GM12878 (cell line): Measurements from ENCODE around the gene GDA.

Source experiments
- EP300 ChIP-seq, 2 experiments: fragments of 150-350 bp in 1 of 2; IDR thresholded peaks; 2 replicates each; pipeline ENCODE4 v1.6.1; 2011 to 2012; ENCODE audit warnings: low read depth in 2 of 2, low read length in 2 of 2, borderline replicate concordance in 1 of 2, improper control_type of control experiment in 1 of 2, inconsistent platforms in 1 of 2; ENCODE audit not compliant: control insufficient read depth in 1 of 2
- MYB ChIP-seq: fragments of 150-350 bp; IDR thresholded peaks from 2 replicates; pipeline ENCODE4 v1.6.1; 2014; ENCODE audit warnings: mild to moderate bottlenecking, low read depth, low read length, borderline replicate concordance
- POLR2A ChIP-seq: IDR thresholded peaks from 2 replicates; pipeline ENCODE4 v1.6.1; 2011; ENCODE audit warnings: low read depth, mild to moderate bottlenecking, low read length
- POLR2AphosphoS2 ChIP-seq: IDR thresholded peaks from 2 replicates; pipeline ENCODE4 v1.6.1; 2011; ENCODE audit warnings: low read depth, mild to moderate bottlenecking, low read length, improper control_type of control experiment, moderate library complexity
- TF ChIP-seq, protein P1 (sequence below), 3 experiments: IDR thresholded peaks in 2 of 3; conservative IDR thresholded peaks in 1 of 3; 2 replicates each; pipeline ENCODE4 v1.5.1; 2011; ENCODE audit warnings: low read depth in 3 of 3, low read length in 3 of 3, mild to moderate bottlenecking in 3 of 3, control low read depth in 2 of 3, moderate library complexity in 2 of 3, inconsistent platforms in 1 of 3, mixed read lengths in 1 of 3; ENCODE audit not compliant: control insufficient read depth in 2 of 3, insufficient read depth in 1 of 3; ENCODE audit errors: extremely low read depth in 1 of 3
- TF ChIP-seq, protein P2 (sequence below): IDR thresholded peaks from 2 replicates; pipeline ENCODE4 v1.6.1; 2012; ENCODE audit warnings: mild to moderate bottlenecking, low read depth, low read length

DNA sequence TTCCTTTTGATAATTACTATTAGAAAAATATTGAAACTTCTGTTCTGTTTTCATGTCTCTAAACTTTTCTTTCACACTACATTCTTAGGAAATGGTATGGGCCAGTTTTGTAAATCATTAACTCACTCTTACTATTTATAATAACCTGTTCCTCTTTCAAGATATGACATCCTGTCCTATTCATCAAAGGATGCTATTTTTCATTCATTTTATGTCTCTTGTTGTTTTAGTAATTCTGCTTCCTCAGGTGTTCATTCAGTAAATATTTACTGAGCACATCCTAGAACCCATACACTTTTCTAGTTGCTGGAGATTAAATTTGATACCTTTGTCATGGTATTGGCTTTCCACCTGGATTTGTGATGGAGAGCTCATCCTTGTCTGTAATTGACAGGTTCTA lies 58.0 kb downstream of the GDA start:
- TF ChIP-seq, protein P1, sequence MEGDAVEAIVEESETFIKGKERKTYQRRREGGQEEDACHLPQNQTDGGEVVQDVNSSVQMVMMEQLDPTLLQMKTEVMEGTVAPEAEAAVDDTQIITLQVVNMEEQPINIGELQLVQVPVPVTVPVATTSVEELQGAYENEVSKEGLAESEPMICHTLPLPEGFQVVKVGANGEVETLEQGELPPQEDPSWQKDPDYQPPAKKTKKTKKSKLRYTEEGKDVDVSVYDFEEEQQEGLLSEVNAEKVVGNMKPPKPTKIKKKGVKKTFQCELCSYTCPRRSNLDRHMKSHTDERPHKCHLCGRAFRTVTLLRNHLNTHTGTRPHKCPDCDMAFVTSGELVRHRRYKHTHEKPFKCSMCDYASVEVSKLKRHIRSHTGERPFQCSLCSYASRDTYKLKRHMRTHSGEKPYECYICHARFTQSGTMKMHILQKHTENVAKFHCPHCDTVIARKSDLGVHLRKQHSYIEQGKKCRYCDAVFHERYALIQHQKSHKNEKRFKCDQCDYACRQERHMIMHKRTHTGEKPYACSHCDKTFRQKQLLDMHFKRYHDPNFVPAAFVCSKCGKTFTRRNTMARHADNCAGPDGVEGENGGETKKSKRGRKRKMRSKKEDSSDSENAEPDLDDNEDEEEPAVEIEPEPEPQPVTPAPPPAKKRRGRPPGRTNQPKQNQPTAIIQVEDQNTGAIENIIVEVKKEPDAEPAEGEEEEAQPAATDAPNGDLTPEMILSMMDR (IDR thresholded peaks at IDR 0.05 in 2 of 3, conservative IDR thresholded peaks at IDR 0.05 in 1 of 3; ENCODE audit: control insufficient read depth in 2 of 3, extremely low read depth in 1 of 3, insufficient read depth in 1 of 3, low read depth in 3 of 3, low read length in 3 of 3) = no peak
- TF ChIP-seq EP300 (IDR thresholded peaks at IDR 0.05; ENCODE audit: borderline replicate concordance in 1 of 2, control insufficient read depth in 1 of 2, low read depth in 2 of 2, low read length in 2 of 2) = no peak; a peak in 1 of 4 replicates
- TF ChIP-seq POLR2A = no peak
- TF ChIP-seq, protein P2, sequence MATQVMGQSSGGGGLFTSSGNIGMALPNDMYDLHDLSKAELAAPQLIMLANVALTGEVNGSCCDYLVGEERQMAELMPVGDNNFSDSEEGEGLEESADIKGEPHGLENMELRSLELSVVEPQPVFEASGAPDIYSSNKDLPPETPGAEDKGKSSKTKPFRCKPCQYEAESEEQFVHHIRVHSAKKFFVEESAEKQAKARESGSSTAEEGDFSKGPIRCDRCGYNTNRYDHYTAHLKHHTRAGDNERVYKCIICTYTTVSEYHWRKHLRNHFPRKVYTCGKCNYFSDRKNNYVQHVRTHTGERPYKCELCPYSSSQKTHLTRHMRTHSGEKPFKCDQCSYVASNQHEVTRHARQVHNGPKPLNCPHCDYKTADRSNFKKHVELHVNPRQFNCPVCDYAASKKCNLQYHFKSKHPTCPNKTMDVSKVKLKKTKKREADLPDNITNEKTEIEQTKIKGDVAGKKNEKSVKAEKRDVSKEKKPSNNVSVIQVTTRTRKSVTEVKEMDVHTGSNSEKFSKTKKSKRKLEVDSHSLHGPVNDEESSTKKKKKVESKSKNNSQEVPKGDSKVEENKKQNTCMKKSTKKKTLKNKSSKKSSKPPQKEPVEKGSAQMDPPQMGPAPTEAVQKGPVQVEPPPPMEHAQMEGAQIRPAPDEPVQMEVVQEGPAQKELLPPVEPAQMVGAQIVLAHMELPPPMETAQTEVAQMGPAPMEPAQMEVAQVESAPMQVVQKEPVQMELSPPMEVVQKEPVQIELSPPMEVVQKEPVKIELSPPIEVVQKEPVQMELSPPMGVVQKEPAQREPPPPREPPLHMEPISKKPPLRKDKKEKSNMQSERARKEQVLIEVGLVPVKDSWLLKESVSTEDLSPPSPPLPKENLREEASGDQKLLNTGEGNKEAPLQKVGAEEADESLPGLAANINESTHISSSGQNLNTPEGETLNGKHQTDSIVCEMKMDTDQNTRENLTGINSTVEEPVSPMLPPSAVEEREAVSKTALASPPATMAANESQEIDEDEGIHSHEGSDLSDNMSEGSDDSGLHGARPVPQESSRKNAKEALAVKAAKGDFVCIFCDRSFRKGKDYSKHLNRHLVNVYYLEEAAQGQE = no peak
- no peak for TF ChIP-seq POLR2AphosphoS2
- TF ChIP-seq MYB = no peak
